GM12878 (cell line): ENCODE data around the gene ZBTB49. TPM values are rescaled to one million over a fixed set of nuclear protein-coding genes. Genes with fewer than 3 reads are reported as not detected.

Source experiments
- ATAC-seq: fragments of 200-7000 bp; cut with Tn5 transposase; 3 replicates; pipeline ENCODE4 v1.9.1; 2020; ENCODE audit warnings: mild to moderate bottlenecking, moderate library complexity
- BruUV-seq: library from RNA; stranded (reverse); fragments of 400-500 nt; replicated peaks from 2 replicates; lab custom pipeline; 2021; lab: Mats Ljungman, UMichigan
- CTCF ChIA-PET: fragments of 300-600 bp; sonication (Branson Sonifier 250); formaldehyde crosslinking; extraction: SDS; loops from one replicate; lab custom pipeline; 2021; ENCODE audit warnings: inconsistent platforms; lab: Yijun Ruan, JAX
- POLR2A ChIA-PET: fragments of 350-600 bp; formaldehyde crosslinking; extraction: SDS; loops from one replicate; lab custom pipeline; 2021; ENCODE audit warnings: inconsistent platforms; lab: Charles Lee
- RAD21 ChIA-PET: fragments of 300-600 bp; sonication (Branson Sonifier 250); formaldehyde crosslinking; loops from one replicate; lab custom pipeline; 2023; ENCODE audit warnings: antibody characterized with exemption; ENCODE audit not compliant: unreplicated experiment; lab: Charles Lee
- SMC1A ChIA-PET: fragments of 300-600 bp; sonication (Branson Sonifier 250); formaldehyde crosslinking; loops from one replicate; lab custom pipeline; 2023; ENCODE audit not compliant: unreplicated experiment, uncharacterized antibody; lab: Charles Lee
- DNase-seq: peaks from one replicate; pipeline ENCODE4 v3.0.0-alpha.2; 2011; ENCODE audit warnings: low read depth, low spot score
- FAIRE-seq: peaks from 3 replicates; lab custom pipeline; 2011; peaks lifted over from hg19 to GRCh38; lab: Jason Lieb, UNC
- H2AFZ ChIP-seq: 2 replicates; pipeline ENCODE4 v1.6.0; 2011; ENCODE audit warnings: low read depth, low read length, control low read depth; ENCODE audit not compliant: control insufficient read depth
- H3K27ac ChIP-seq: 2 replicates; pipeline ENCODE4 v1.5.1; 2011; ENCODE audit warnings: control low read depth; ENCODE audit not compliant: control insufficient read depth, insufficient read depth
- H3K27me3 ChIP-seq, 2 experiments: replicated peaks in 1 of 2; 2 replicates each; pipeline versions ENCODE4 v1.6.0 to v1.6.1; 2011; ENCODE audit warnings: low read length in 1 of 2; ENCODE audit not compliant: control insufficient read depth in 2 of 2, insufficient read depth in 2 of 2
- H3K36me3 ChIP-seq, 2 experiments: 2 replicates each; pipeline ENCODE4 v1.5.1; 2011; ENCODE audit warnings: low read length in 1 of 2; ENCODE audit not compliant: control insufficient read depth in 2 of 2, insufficient read depth in 2 of 2
- H3K4me1 ChIP-seq: 2 replicates; pipeline ENCODE4 v1.6.1; 2011; ENCODE audit warnings: mild to moderate bottlenecking, low read length, moderate library complexity, mixed read lengths; ENCODE audit not compliant: control insufficient read depth, insufficient read depth
- H3K4me2 ChIP-seq: 2 replicates; pipeline ENCODE4 v1.6.0; 2011; ENCODE audit warnings: control low read depth; ENCODE audit not compliant: control insufficient read depth, insufficient read depth
- H3K4me3 ChIP-seq: fragments of 200-600 bp; sonication (generic); 2 replicates; pipeline ENCODE4 v1.5.1; 2016
- H3K79me2 ChIP-seq: 2 replicates; pipeline ENCODE4 v1.6.0; 2011; ENCODE audit warnings: low read length; ENCODE audit not compliant: control insufficient read depth, insufficient read depth
- H3K9ac ChIP-seq: 2 replicates; pipeline ENCODE4 v1.8.0; 2011; ENCODE audit warnings: low read length, control low read depth, mixed read lengths; ENCODE audit not compliant: control insufficient read depth, insufficient read depth
- H3K9me3 ChIP-seq: replicated peaks from 3 replicates; pipeline ENCODE4 v1.5.1; 2011; ENCODE audit warnings: mild to moderate bottlenecking, low read length; ENCODE audit not compliant: control insufficient read depth, insufficient read depth
- H4K20me1 ChIP-seq: 2 replicates; pipeline ENCODE4 v1.6.0; 2011; ENCODE audit not compliant: control insufficient read depth, insufficient read depth
- BMI1 ChIP-seq: fragments of 450-650 bp; IDR thresholded peaks from 2 replicates; pipeline ENCODE4 v1.6.1; 2016; ENCODE audit warnings: mild to moderate bottlenecking, moderate library complexity, borderline replicate concordance
- FOS ChIP-seq: IDR thresholded peaks from 3 replicates; pipeline ENCODE4 v1.6.1; 2011; ENCODE audit warnings: borderline replicate concordance; ENCODE audit not compliant: insufficient read length; ENCODE audit errors: extremely low read depth
- MTA3 ChIP-seq: IDR thresholded peaks from 2 replicates; pipeline ENCODE4 v1.6.1; 2012; ENCODE audit warnings: low read length, inconsistent platforms, borderline replicate concordance
- NKRF ChIP-seq: fragments of 450-650 bp; conservative IDR thresholded peaks from 2 replicates; pipeline ENCODE4 v1.6.1; 2017; ENCODE audit warnings: mild to moderate bottlenecking, moderate library complexity
- SMC3 ChIP-seq: IDR thresholded peaks from 2 replicates; pipeline ENCODE4 v1.6.1; 2011; ENCODE audit warnings: low read length, improper control_type of control experiment, borderline replicate concordance
- WGBS: methylation state at CpG from one replicate; pipeline ENCODE4 v1.1.6; 2016; ENCODE audit warnings: low lambda C conversion rate; ENCODE audit not compliant: insufficient replicate concordance, insufficient coverage; ENCODE audit errors: missing lambda C conversion rate; 5-methylcytosine and 5-hydroxymethylcytosine counted together
- in situ Hi-C: fragments of 300-500 bp; cut with MboI; formaldehyde crosslinking; loops from 9 replicates; pipeline ENCODE4 v1.14.3; 2018; ENCODE audit warnings: mixed read lengths
- intact Hi-C: fragments of 100-400 bp; cut with micrococcal nuclease; formaldehyde crosslinking; loops from one replicate; pipeline ENCODE4 v1.14.2; 2022; ENCODE audit not compliant: unreplicated experiment
- polyA plus RNA-seq, 11 experiments: library from polyadenylated mRNA; depleted of rRNA in 4 of 11; unstranded in 6 of 11; stranded (reverse) in 5 of 11; fragments of >200 nt; fragmentation: Nextera tagmentation in 4 of 11; fragmentation: Illumina TruSeq in 1 of 11; extraction: Ambion mirVana in 4 of 11; extraction: Trizol in 1 of 11; gene quantifications; 1 replicate in 1 of 11; 2 replicates in 10 of 11; pipeline versions ENCODE4 v1.2.1 to v1.2.3, GENCODE V29; 2011 to 2016; ENCODE audit warnings: inconsistent platforms in 2 of 11, missing spikeins in 2 of 11, low read depth in 1 of 11
- total RNA-seq, 4 experiments: library from RNA; depleted of rRNA in 3 of 4; stranded (reverse); fragments of >200 nt in 3 of 4; fragmentation: Illumina TruSeq in 1 of 4; extraction: Trizol in 1 of 4; gene quantifications; 2 replicates each; pipeline versions ENCODE4 v1.2.1 to v1.2.3, GENCODE V29; 2013 to 2021

The ZBTB49 gene
- total and polyA plus RNA-seq, 10 of the 15 experiments (the other 5 are each of a cell fraction or from before 2014, with no cell fraction given) = 0.37 to 4.8 (median 4.1) TPM

DNA sequence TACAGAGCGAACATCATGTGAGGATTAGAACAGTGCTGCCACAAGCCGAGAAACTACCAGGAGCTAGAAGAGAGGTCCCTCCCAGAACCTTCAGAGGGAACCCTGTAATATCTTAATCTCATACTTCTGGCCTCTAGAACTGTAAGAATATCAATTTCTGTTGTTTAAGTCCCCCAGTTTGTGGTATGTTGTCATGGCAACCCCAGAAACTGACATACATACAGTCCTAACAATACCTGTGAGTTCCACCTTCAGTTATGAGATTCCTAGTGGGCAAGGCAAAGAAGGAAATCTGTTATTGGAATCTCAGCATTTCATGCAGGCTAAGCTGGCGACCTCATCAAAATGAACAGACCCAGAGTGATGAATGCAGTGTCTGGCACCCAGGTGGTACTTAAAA is 42.5 kb downstream of the ZBTB49 start:
- Histone ChIP-seq H3K27ac (no peak overlapping the region), H3K4me2 (no peak overlapping the region), H3K27me3 (no peaks in the 10 kb centered on the region), H3K79me2 (no peaks in the 10 kb centered on the region), H3K36me3 (no peaks in the 10 kb centered on the region), H3K4me1 (peaks cover 3% of the 10 kb centered on the region; the same call in 1 of the 2 replicates), H3K9ac (no peak overlapping the region), H2AFZ (no peak overlapping the region), H3K9me3 (no peaks in the 10 kb centered on the region), H3K4me3 (no peak overlapping the region), H4K20me1 (no peaks in the 10 kb centered on the region)
- DNase-seq = no peak
- ChIA-PET CTCF (interaction anchor here (0.7 to 8.7 kb wide), 5 partner anchors 11 to 81 kb away, joined by 3 to 58 read pairs (median 7); no protein-coding TSS in a partner anchor), POLR2A (no interaction called here), RAD21 (no interaction called here), SMC1A (interaction anchor here (0.5 to 1.9 kb wide), 2 partner anchors 81 to 550 kb away, joined by 3 to 5 read pairs; no protein-coding TSS in a partner anchor)
- no TSS peak for BruUV-seq
- FAIRE-seq = no peak
- 50% methylated on average over 3 of the region's 3 CpGs for WGBS
- intact Hi-C loops = no loop called here
- in situ Hi-C loops = loop anchor here (25.0 kb wide), 1 partner anchor 345 kb away; no protein-coding TSS in a partner anchor
- no peak for ATAC-seq
- TF ChIP-seq BMI1 (peak; percentile 51), FOS (no peak)

DNA sequence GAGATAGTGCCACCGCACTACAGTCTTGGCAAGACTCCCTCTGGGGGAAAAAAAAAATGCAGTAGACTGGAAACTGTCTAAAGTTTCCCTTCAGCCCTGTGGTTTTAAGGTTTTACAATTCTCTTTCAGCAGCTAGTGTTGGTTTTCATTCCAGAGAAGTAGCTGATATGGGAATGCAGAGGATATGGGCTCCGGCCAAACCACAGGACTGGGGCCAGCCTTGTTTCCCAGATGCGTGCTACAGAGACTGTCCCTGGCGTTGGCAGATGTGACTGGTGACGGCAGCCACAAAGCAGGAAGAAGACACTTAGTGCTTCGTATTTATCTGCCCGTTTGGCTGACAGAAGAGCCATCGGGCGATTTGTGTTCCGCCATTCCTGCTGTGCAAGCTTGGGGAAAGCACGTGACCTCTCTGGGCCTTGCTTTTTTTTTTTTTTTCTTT is 43.2 kb downstream of the ZBTB49 start:
- no peak overlapping the region for H3K4me3 ChIP-seq
- WGBS = 41% methylated on average over 11 of the region's 11 CpGs
- no peaks in the 10 kb centered on the region for H3K27me3 ChIP-seq
- RAD21 ChIA-PET = no interaction called here
- no peaks in the 10 kb centered on the region for H3K9me3 ChIP-seq
- peaks cover 3% of the 10 kb centered on the region; the same call in 1 of the 2 replicates for H3K4me1 ChIP-seq
- H3K36me3 ChIP-seq = no peaks in the 10 kb centered on the region
- BruUV-seq = no TSS peak
- TF ChIP-seq NKRF (no peak), SMC3 (no peak), MTA3 (no peak)
- TF ChIP-seq, all 136 proteins: peak for 0
- no peak overlapping the region for H3K4me2 ChIP-seq
- CTCF ChIA-PET = interaction anchor here (0.6 to 8.7 kb wide), 8 partner anchors 11 to 84 kb away, joined by 3 to 58 read pairs (median 3); no protein-coding TSS in a partner anchor
- H2AFZ ChIP-seq = no peak overlapping the region
- FAIRE-seq (no peak), ATAC-seq (peak; percentile 32; the same call in 2 of the 3 replicates), DNase-seq (no peak)
- intact Hi-C loops = no loop called here
- POLR2A ChIA-PET = no interaction called here
- SMC1A ChIA-PET = interaction anchor here (0.7 kb wide), 1 partner anchor 82 kb away, joined by 4 read pairs; no protein-coding TSS in a partner anchor
- no peak overlapping the region for H3K9ac ChIP-seq
- no peak overlapping the region for H3K27ac ChIP-seq
- H3K79me2 ChIP-seq = no peaks in the 10 kb centered on the region
- H4K20me1 ChIP-seq = no peaks in the 10 kb centered on the region
- in situ Hi-C loops = loop anchor here (25.0 kb wide), 1 partner anchor 346 kb away; no protein-coding TSS in a partner anchor
